Lung (tissue), 12 donors: ENCODE measurements around the gene DDX1. TPM values are rescaled to one million over a fixed set of nuclear protein-coding genes. Genes with fewer than 3 reads are reported as not detected.

Experiments
- ATAC-seq: fragments of 200-7000 bp; cut with Tn5 transposase; one replicate; pipeline ENCODE4 v1.9.1; 2020; ENCODE audit warnings: moderate number of reproducible peaks; ENCODE audit not compliant: insufficient read depth, low FRiP score
- DNase-seq, 3 donors: peaks; one replicate each; pipeline ENCODE4 v3.0.0-alpha.2; 2013 to 2017
- H3K27ac ChIP-seq, 2 donors: one replicate each; pipeline ENCODE4 v1.5.1; 2013; ENCODE audit warnings: mild to moderate bottlenecking in 2 of 2, moderate library complexity in 2 of 2, control low read depth in 1 of 2, inconsistent platforms in 1 of 2, low read depth in 1 of 2, low read length in 1 of 2
- H3K27me3 ChIP-seq, 3 donors: one replicate each; pipeline ENCODE4 v1.5.1; 2013; ENCODE audit warnings: low read length in 2 of 3; ENCODE audit not compliant: control insufficient read depth in 3 of 3, insufficient read depth in 3 of 3
- H3K36me3 ChIP-seq, 4 donors: one replicate each; pipeline ENCODE4 v1.5.1; 2013; ENCODE audit warnings: low read length in 4 of 4, mild to moderate bottlenecking in 1 of 4, moderate library complexity in 1 of 4; ENCODE audit not compliant: control insufficient read depth in 4 of 4, insufficient read depth in 4 of 4
- H3K4me1 ChIP-seq, 5 donors: one replicate each; pipeline ENCODE4 v1.5.1; 2013; ENCODE audit warnings: low read length in 5 of 5, mild to moderate bottlenecking in 2 of 5, moderate library complexity in 1 of 5; ENCODE audit not compliant: control insufficient read depth in 5 of 5, insufficient read depth in 5 of 5
- H3K4me3 ChIP-seq: one replicate; pipeline ENCODE4 v1.5.1; 2013; ENCODE audit warnings: mild to moderate bottlenecking, control low read depth, moderate library complexity
- H3K9ac ChIP-seq, 2 donors: one replicate each; pipeline ENCODE4 v1.5.1; 2013; ENCODE audit warnings: low read length in 2 of 2, control low read depth in 1 of 2; ENCODE audit not compliant: insufficient read depth in 1 of 2
- H3K9me3 ChIP-seq, 4 donors: one replicate each; pipeline ENCODE4 v1.5.1; 2013; ENCODE audit warnings: low read length in 3 of 4, mild to moderate bottlenecking in 1 of 4, moderate library complexity in 1 of 4; ENCODE audit not compliant: control insufficient read depth in 4 of 4, insufficient read depth in 3 of 4
- WGBS, 2 donors: extraction: QIAGEN DNeasy Blood & Tissue Kit; methylation state at CpG; one replicate each; pipeline ENCODE4 v1.1.7; 2013; 5-methylcytosine and 5-hydroxymethylcytosine counted together
- polyA plus RNA-seq, 2 donors: library from polyadenylated mRNA; stranded (reverse); fragments of 200-250 nt; gene quantifications; one replicate each; pipeline ENCODE4 v1.2.1, GENCODE V29; 2013
- total RNA-seq, 2 donors: library from RNA; depleted of rRNA in 1 of 2; stranded (reverse); fragments of >200 nt in 1 of 2; gene quantifications; one replicate each; pipeline ENCODE4 v1.2.1, GENCODE V29; 2014 to 2021
- TF ChIP-seq, protein P1 (sequence below): IDR thresholded peaks from 2 replicates; pipeline ENCODE4 v1.5.1; 2012; ENCODE audit warnings: mild to moderate bottlenecking; ENCODE audit errors: control extremely low read depth, extremely low read depth
- donor health status: control.
- donor health status: control.
- donor health status: Bipolar disorder and iron deficiency.
- donor health status: healthy.
- donor health status: DM: yes; HTN: yes; CAD: no.

Gene DDX1
- total and polyA plus RNA-seq, 4 donors = 53.7 to 85.2 (median 60.5) TPM

DNA sequence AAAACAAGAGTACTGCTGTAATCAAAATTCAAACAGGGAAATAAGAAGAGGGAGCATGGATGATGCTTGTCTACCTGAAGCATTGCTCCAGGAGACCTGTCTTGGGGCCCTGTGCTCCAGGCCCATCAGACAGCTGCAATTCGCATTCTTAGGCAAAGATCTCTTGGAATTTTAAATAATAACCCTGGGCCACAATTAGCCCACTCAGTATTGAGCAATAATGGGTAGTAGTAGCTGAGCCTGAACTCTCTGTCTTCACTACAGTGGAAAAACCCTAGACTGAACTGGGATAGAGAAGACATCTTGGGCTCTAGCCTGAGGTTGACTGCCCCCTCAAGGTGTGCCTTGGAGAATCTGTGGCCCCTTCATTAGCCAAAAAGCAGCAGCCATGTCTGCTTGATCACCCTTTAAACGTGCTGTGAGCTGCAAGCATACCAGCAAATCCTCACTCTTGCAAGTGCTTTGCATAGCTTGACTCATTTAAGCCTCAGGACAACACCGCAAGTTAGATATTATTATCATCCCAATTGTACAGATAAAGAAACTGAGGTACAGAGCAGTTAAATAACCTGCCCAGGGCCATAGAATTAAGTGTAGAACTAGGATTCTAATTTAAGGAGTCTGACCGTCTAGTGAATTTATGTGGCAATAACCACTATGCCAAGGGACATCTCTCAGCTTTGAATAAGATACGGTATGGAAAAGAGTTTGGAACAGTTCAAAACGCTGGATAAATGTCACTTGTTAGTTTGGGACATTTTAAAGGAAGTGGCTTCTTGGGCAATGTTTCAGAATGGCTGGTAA is 69.0 kb downstream of the DDX1 start:
- Histone ChIP-seq H3K27me3 (no peaks in the 10 kb centered on the region), H3K9ac (no peak overlapping the region), H3K4me3 (no peak overlapping the region), H3K4me1 (no peaks in the 10 kb centered on the region), H3K27ac (no peak overlapping the region), H3K36me3 (no peaks in the 10 kb centered on the region), H3K9me3 (no peaks in the 10 kb centered on the region)
- DNase-seq (no peak), ATAC-seq (no peak)
- WGBS, 2 donors = 63 to 75% methylated on average over 6 of the region's 6 CpGs
- TF ChIP-seq, protein P1, sequence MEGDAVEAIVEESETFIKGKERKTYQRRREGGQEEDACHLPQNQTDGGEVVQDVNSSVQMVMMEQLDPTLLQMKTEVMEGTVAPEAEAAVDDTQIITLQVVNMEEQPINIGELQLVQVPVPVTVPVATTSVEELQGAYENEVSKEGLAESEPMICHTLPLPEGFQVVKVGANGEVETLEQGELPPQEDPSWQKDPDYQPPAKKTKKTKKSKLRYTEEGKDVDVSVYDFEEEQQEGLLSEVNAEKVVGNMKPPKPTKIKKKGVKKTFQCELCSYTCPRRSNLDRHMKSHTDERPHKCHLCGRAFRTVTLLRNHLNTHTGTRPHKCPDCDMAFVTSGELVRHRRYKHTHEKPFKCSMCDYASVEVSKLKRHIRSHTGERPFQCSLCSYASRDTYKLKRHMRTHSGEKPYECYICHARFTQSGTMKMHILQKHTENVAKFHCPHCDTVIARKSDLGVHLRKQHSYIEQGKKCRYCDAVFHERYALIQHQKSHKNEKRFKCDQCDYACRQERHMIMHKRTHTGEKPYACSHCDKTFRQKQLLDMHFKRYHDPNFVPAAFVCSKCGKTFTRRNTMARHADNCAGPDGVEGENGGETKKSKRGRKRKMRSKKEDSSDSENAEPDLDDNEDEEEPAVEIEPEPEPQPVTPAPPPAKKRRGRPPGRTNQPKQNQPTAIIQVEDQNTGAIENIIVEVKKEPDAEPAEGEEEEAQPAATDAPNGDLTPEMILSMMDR = no peak

DNA sequence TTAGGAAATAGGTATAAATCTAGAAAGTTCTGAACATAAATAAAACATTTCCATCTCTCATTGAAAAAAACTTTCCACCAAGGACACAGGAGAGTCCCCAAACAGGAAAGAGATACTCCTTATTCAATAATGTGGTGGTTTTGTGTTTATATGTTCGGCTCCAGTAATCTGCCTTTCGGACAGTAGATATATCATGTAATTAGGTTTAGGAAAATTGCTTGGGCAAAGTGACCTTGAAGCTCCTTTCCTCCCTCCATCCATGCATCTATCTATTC is 69.6 kb downstream of the DDX1 start:
- H3K9ac ChIP-seq = no peak overlapping the region
- H3K9me3 ChIP-seq = no peaks in the 10 kb centered on the region

DNA sequence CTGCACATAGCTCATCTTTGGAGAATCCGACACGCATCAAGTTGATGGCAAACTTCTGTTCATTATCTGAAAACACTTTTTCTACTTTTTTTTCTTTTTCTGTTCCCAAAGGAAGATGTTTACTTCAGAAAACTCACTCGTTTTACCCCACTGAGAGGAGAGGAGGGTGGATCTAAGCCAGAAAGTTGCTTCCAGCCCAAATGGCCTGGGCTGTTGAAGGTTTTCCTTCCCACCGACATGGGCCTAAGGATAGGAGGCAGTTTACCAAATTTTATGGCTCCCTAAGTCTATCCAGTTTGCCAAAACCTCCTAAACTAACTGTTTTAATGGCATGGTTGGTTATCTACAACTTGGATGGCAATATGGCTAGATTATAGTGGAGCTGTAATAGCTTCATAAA is 70.4 kb downstream of the DDX1 start:
- TF ChIP-seq, protein P1 = no peak
- H3K9ac ChIP-seq = no peak overlapping the region
- H3K27me3 ChIP-seq = no peaks in the 10 kb centered on the region
- ATAC-seq = no peak
- no peak overlapping the region for H3K4me3 ChIP-seq
- peaks cover 0 to 3% (median 0%) of the 10 kb centered on the region in 5 donors for H3K4me1 ChIP-seq
- no peak for DNase-seq
- H3K36me3 ChIP-seq = no peaks in the 10 kb centered on the region
- H3K9me3 ChIP-seq = no peaks in the 10 kb centered on the region
- no peak overlapping the region for H3K27ac ChIP-seq
- 77 to 78% methylated on average over 4 of the region's 4 CpGs for WGBS, 2 donors

More for the DNA sequence above, 69.6 kb downstream of the DDX1 start:
- Histone ChIP-seq H3K36me3 (no peaks in the 10 kb centered on the region), H3K27me3 (no peaks in the 10 kb centered on the region), H3K4me1 (no peaks in the 10 kb centered on the region), H3K27ac (no peak overlapping the region), H3K4me3 (no peak overlapping the region)
- TF ChIP-seq, protein P1 = no peak
- DNase-seq (no peak), ATAC-seq (no peak)
- WGBS, 2 donors = 71 to 87% methylated on average over 2 of the region's 2 CpGs

DNA sequence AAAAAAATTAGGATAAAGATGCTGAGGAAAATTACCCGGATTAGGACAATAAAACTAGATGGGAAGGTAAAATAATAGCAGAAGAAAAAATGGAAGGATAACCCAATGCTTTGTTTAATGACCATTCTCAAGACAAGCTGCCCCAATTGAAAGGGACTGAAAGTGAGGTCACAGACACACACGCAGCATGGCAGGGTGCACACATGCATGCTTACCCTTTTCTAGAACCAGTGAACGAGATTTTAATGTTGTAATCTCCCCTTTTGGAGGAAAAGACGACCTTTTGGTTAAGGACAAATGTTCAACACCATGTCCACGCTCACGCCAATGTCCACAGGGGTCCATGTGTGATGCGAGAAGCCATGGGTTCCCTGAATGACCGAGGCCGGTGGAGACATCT is 70.9 kb downstream of the DDX1 start:
- 92 to 96% methylated on average over 9 of the region's 9 CpGs for WGBS, 2 donors
- no peak overlapping the region for H3K9ac ChIP-seq
- DNase-seq = no peak
- H3K27ac ChIP-seq = no peak overlapping the region
- no peaks in the 10 kb centered on the region for H3K27me3 ChIP-seq
- no peak for ATAC-seq
- TF ChIP-seq, protein P1 = no peak
- no peaks in the 10 kb centered on the region for H3K36me3 ChIP-seq
- H3K4me3 ChIP-seq = no peak overlapping the region
- H3K9me3 ChIP-seq = no peaks in the 10 kb centered on the region
- H3K4me1 ChIP-seq = peaks cover 0 to 9% (median 0%) of the 10 kb centered on the region in 5 donors
